ENCODE results near the gene ISCU. TPM values are rescaled to one million over a fixed set of nuclear protein-coding genes. Genes with fewer than 3 reads are reported as not detected.

The ISCU gene
- total and polyA plus RNA-seq, 9 of the 15 experiments (the other 6 are each of a cell fraction or from before 2014, with no cell fraction given): 15.9 to 92.5 (median 77.3) TPM

GRCh38 chr12:108514468-108514972, 47.9 kb upstream of the ISCU start (continued):
- 0 out of 2 replicates have a peak, but pooled peaks have one; percentile 52 for TF ChIP-seq CAMTA2 (CRISPR knock-in tag; conservative IDR thresholded peaks at IDR 0.05)
- TF ChIP-seq SLC30A9 (CRISPR knock-in tag; IDR thresholded peaks at IDR 0.05): no peak
- no peak for TF ChIP-seq C11orf30 (IDR thresholded peaks at IDR 0.05; ENCODE audit: low read depth)
- no peak for TF ChIP-seq MBD2 (IDR thresholded peaks at IDR 0.05; ENCODE audit: borderline replicate concordance, low read depth)
- no peak for TF ChIP-seq ARID3A (IDR thresholded peaks at IDR 0.05; ENCODE audit: borderline replicate concordance, low read depth, low read length)
- no peak for TF ChIP-seq ELK1 (CRISPR knock-in tag; IDR thresholded peaks at IDR 0.05)
- no peak for TF ChIP-seq BCLAF1 (IDR thresholded peaks at IDR 0.05; ENCODE audit: borderline replicate concordance in 1 of 2, control insufficient read depth in 1 of 2, low read depth in 2 of 2, low read length in 1 of 2)
- no peak for TF ChIP-seq MED1 (CRISPR knock-in tag; IDR thresholded peaks at IDR 0.05; ENCODE audit: borderline replicate concordance)
- TF ChIP-seq BRD9 (IDR thresholded peaks at IDR 0.05; ENCODE audit: low read depth, partially characterized antibody): no peak
- no peak for TF ChIP-seq NFIC (IDR thresholded peaks at IDR 0.05)
- no peak for TF ChIP-seq ZNF75A (CRISPR knock-in tag; IDR thresholded peaks at IDR 0.05)
- peak; percentile 72 for TF ChIP-seq BCOR (IDR thresholded peaks at IDR 0.05)
- TF ChIP-seq STAT6 (CRISPR knock-in tag; IDR thresholded peaks at IDR 0.05): no peak
- peak; percentile 17; the same call in 1 of the 2 replicates for TF ChIP-seq USF1 (CRISPR knock-in tag; IDR thresholded peaks at IDR 0.05)
- TF ChIP-seq NFXL1 (CRISPR knock-in tag; IDR thresholded peaks at IDR 0.05): no peak
- no peak for TF ChIP-seq E2F1 (CRISPR knock-in tag; IDR thresholded peaks at IDR 0.05)
- TF ChIP-seq ESRRA (IDR thresholded peaks at IDR 0.05; ENCODE audit: borderline replicate concordance, low read depth): no peak
